HCT116 (cell line): Measurements from ENCODE around the gene MTMR1. TPM values are rescaled to one million over a fixed set of nuclear protein-coding genes. Genes with fewer than 3 reads are reported as not detected.

Source experiments
- ATAC-seq: fragments of 200-7000 bp; cut with Tn5 transposase; 2 replicates; pipeline ENCODE4 v1.9.1; 2020; ENCODE audit warnings: mild to moderate bottlenecking, moderate library complexity
- BruUV-seq: library from RNA; stranded (reverse); fragments of 400-500 nt; replicated peaks from 2 replicates; lab custom pipeline; 2021; lab: Mats Ljungman, UMichigan
- CTCF ChIA-PET: fragments of 300-600 bp; sonication (Branson Sonifier 250); formaldehyde crosslinking; loops from one replicate; lab custom pipeline; 2021; ENCODE audit warnings: antibody characterized with exemption; lab: Charles Lee
- POLR2A ChIA-PET: fragments of 300-600, 350-600 bp; sonication (Branson Sonifier 250); formaldehyde crosslinking; loops from one replicate; lab custom pipeline; 2021; ENCODE audit warnings: antibody characterized with exemption; lab: Charles Lee
- RAD21 ChIA-PET, 2 experiments: fragments of 300-600 bp; sonication (Branson Sonifier 250); formaldehyde crosslinking; loops; one replicate each; lab custom pipeline; 2023; ENCODE audit warnings: low total read pairs in 2 of 2; ENCODE audit not compliant: uncharacterized antibody in 2 of 2, unreplicated experiment in 2 of 2, low non-redundant PET in 1 of 2; lab: Charles Lee
- DNase-seq: peaks from one replicate; pipeline ENCODE4 v3.0.0-alpha.2; 2010; ENCODE audit warnings: low read depth, low spot score
- H2AFZ ChIP-seq: fragments of 200-600 bp; shearing (Covaris generic), sonication (generic); 2 replicates; pipeline ENCODE4 v1.6.1; 2017; ENCODE audit warnings: low read depth, mixed run types, mixed read lengths, antibody characterized with exemption, low read length; ENCODE audit not compliant: poor library complexity, severe bottlenecking
- H3K27ac ChIP-seq: 2 replicates; pipeline ENCODE4 v1.5.1; 2012; ENCODE audit warnings: low read depth, low read length
- H3K27me3 ChIP-seq: fragments of 200-600 bp; sonication (generic); 2 replicates; pipeline ENCODE4 v1.6.1; 2016; ENCODE audit warnings: mixed run types, low read length, mixed read lengths; ENCODE audit not compliant: insufficient read depth
- H3K36me3 ChIP-seq, 2 experiments: fragments of 200-500 bp in 1 of 2; fragments of 200-600 bp in 1 of 2; sonication (Bioruptor generic) in 1 of 2; sonication (generic) in 1 of 2; 2 replicates each; pipeline versions ENCODE4 v1.5.1 to v1.6.1; 2014 to 2016; ENCODE audit warnings: low read length in 2 of 2, inconsistent platforms in 1 of 2, mixed read lengths in 1 of 2, mixed run types in 1 of 2; ENCODE audit not compliant: insufficient read depth in 2 of 2, control insufficient read depth in 1 of 2
- H3K4me1 ChIP-seq, 2 experiments: fragments of 200-600 bp in 1 of 2; sonication (generic) in 1 of 2; 2 replicates each; pipeline versions ENCODE4 v1.5.1 to v1.6.1; 2012 to 2017; ENCODE audit warnings: low read length in 2 of 2, inconsistent platforms in 1 of 2, mild to moderate bottlenecking in 1 of 2, mixed read lengths in 1 of 2, mixed run types in 1 of 2, moderate library complexity in 1 of 2; ENCODE audit not compliant: insufficient read depth in 2 of 2, control insufficient read depth in 1 of 2
- H3K4me2 ChIP-seq: fragments of 200-600 bp; sonication (generic); 2 replicates; pipeline ENCODE4 v1.6.1; 2017; ENCODE audit warnings: mixed run types, low read length, mixed read lengths
- H3K4me3 ChIP-seq, 2 experiments: fragments of 200-600 bp in 1 of 2; sonication (generic) in 1 of 2; replicated peaks in 1 of 2; 2 replicates each; pipeline ENCODE4 v1.5.1; 2011 to 2016; ENCODE audit warnings: low read length in 2 of 2, control low read depth in 1 of 2, low read depth in 1 of 2, mild to moderate bottlenecking in 1 of 2, mixed read lengths in 1 of 2, mixed run types in 1 of 2
- H3K79me2 ChIP-seq: fragments of 200-600 bp; sonication (generic); 2 replicates; pipeline ENCODE4 v1.6.1; 2017; ENCODE audit warnings: mild to moderate bottlenecking, mixed run types, low read length, moderate library complexity, mixed read lengths; ENCODE audit not compliant: insufficient read depth
- H3K9ac ChIP-seq: fragments of 200-600 bp; sonication (generic); 2 replicates; pipeline ENCODE4 v1.6.1; 2016; ENCODE audit warnings: low read length, mixed read lengths
- H3K9me2 ChIP-seq: fragments of 200-600 bp; sonication (generic), shearing (Covaris generic); 2 replicates; pipeline ENCODE4 v1.6.1; 2017; ENCODE audit warnings: mixed run types, mild to moderate bottlenecking, moderate library complexity; ENCODE audit not compliant: insufficient read depth
- H3K9me3 ChIP-seq, 2 experiments: fragments of 200-500 bp in 1 of 2; fragments of 200-600 bp in 1 of 2; sonication (Bioruptor generic) in 1 of 2; sonication (generic) in 1 of 2; 2 replicates each; pipeline ENCODE4 v1.6.1; 2014 to 2017; ENCODE audit warnings: low read length in 2 of 2, mixed read lengths in 2 of 2, inconsistent platforms in 1 of 2, low read depth in 1 of 2, mild to moderate bottlenecking in 1 of 2, mixed run types in 1 of 2, moderate library complexity in 1 of 2; ENCODE audit not compliant: control insufficient read depth in 1 of 2, insufficient read depth in 1 of 2
- H4K20me1 ChIP-seq: fragments of 200-600 bp; sonication (generic), shearing (Covaris generic); 2 replicates; pipeline ENCODE4 v1.6.1; 2017; ENCODE audit warnings: mixed run types, mild to moderate bottlenecking, moderate library complexity; ENCODE audit not compliant: insufficient read depth
- ELF1 ChIP-seq: IDR thresholded peaks from 2 replicates; pipeline ENCODE4 v1.6.1; 2012; ENCODE audit warnings: low read depth, borderline replicate concordance
- EZH2phosphoT487 ChIP-seq: fragments of 200-600 bp; IDR thresholded peaks from 2 replicates; pipeline ENCODE4 v1.6.1; 2018; ENCODE audit warnings: antibody characterized with exemption, borderline replicate concordance
- FOSL1 ChIP-seq: IDR thresholded peaks from 2 replicates; pipeline ENCODE4 v1.6.1; 2012; ENCODE audit warnings: low read depth
- POLR2A ChIP-seq: IDR thresholded peaks from 2 replicates; pipeline ENCODE4 v1.7.0; 2011; ENCODE audit warnings: borderline replicate concordance; ENCODE audit not compliant: insufficient read depth, insufficient read length; ENCODE audit errors: extremely low read depth
- POLR2AphosphoS5 ChIP-seq: IDR thresholded peaks from 2 replicates; pipeline ENCODE4 v1.6.1; 2011; ENCODE audit warnings: mild to moderate bottlenecking, low read depth, low read length, moderate library complexity
- SIN3A ChIP-seq: IDR thresholded peaks from 2 replicates; pipeline ENCODE4 v1.6.1; 2012; ENCODE audit warnings: low read depth
- SRF ChIP-seq: IDR thresholded peaks from 2 replicates; pipeline ENCODE4 v1.6.1; 2012; ENCODE audit warnings: low read depth
- TCF7L2 ChIP-seq: IDR thresholded peaks from 2 replicates; pipeline ENCODE4 v1.7.0; 2011; ENCODE audit warnings: borderline replicate concordance, inconsistent platforms; ENCODE audit not compliant: insufficient read depth, insufficient read length; ENCODE audit errors: extremely low read depth
- ZNF274 ChIP-seq: fragments of 200-500 bp; sonication (Bioruptor generic); IDR thresholded peaks from 2 replicates; pipeline ENCODE4 v1.6.1; 2014; ENCODE audit warnings: mild to moderate bottlenecking, low read depth, low read length, inconsistent platforms
- intact Hi-C: fragments of 100-400 bp; cut with micrococcal nuclease; formaldehyde crosslinking; loops from 2 replicates; pipeline ENCODE4 v1.10.0; 2022
- total RNA-seq: library from RNA; stranded (reverse); gene quantifications from one replicate; pipeline ENCODE4 v1.2.1, GENCODE V29; 2021; ENCODE audit not compliant: unreplicated experiment
- TF ChIP-seq, protein P1 (sequence below): IDR thresholded peaks from 2 replicates; pipeline ENCODE4 v1.6.1; 2011; ENCODE audit warnings: mild to moderate bottlenecking, low read length, moderate library complexity; ENCODE audit not compliant: insufficient replicate concordance; ENCODE audit errors: extremely low read depth
- TF ChIP-seq, protein P2 (sequence below): IDR thresholded peaks from 2 replicates; pipeline ENCODE4 v1.6.1; 2012
- TF ChIP-seq, protein P3 (sequence below), 3 experiments: fragments of 200-600 bp in 1 of 3; sonication (generic) in 1 of 3; IDR thresholded peaks in 2 of 3; conservative IDR thresholded peaks in 1 of 3; 2 replicates each; pipeline ENCODE4 v1.5.1; 2012 to 2017; ENCODE audit warnings: low read depth in 2 of 3, low read length in 2 of 3, antibody characterized with exemption in 1 of 3, borderline replicate concordance in 1 of 3, control low read depth in 1 of 3, mild to moderate bottlenecking in 1 of 3, mixed read lengths in 1 of 3, mixed run types in 1 of 3, moderate library complexity in 1 of 3; ENCODE audit not compliant: insufficient read depth in 1 of 3

MTMR1 gene
- total RNA-seq, 1 experiment from 2014 or later, result 20.0 TPM

DNA sequence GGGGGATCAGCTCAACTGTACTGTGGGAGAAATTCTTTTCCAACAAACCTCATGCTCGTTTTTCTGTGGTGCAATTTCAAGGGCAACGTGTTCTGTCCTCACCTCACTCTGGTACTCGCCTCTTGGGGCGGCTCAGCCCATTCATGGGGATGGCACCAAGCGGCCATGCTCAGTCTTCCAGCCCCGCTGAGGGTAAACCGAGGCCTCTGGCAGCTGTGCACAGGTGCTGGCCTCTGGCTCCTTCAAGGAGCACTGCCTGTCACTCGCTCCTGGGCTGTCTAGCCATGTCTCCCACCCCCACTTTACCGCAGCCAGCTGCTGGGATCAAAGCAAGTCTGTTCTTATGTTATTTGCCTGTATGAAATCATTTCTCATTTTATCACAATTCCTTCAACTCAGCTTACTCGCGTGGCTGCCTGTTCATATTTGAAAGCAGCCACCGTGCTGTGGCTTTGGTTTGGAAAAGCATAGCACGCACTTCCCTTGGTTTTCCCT, 70.2 kb downstream of the MTMR1 start:
- no TSS peak for BruUV-seq
- Histone ChIP-seq H2AFZ (no peak overlapping the region), H3K36me3 (no peaks in the 10 kb centered on the region), H3K9me3 (no peaks in the 10 kb centered on the region), H4K20me1 (no peaks in the 10 kb centered on the region), H3K4me3 (no peak overlapping the region), H3K27ac (no peak overlapping the region), H3K4me2 (no peak overlapping the region), H3K27me3 (no peaks in the 10 kb centered on the region), H3K79me2 (no peaks in the 10 kb centered on the region), H3K9me2 (no peaks in the 10 kb centered on the region), H3K4me1 (no peaks in the 10 kb centered on the region), H3K9ac (no peak overlapping the region)
- DNase-seq (no peak), ATAC-seq (no peak)
- ChIA-PET POLR2A (no interaction called here), RAD21 (no interaction called here), CTCF (interaction anchor here (2.1 kb wide), 1 partner anchor 9 kb away, joined by 7 read pairs; no protein-coding TSS in a partner anchor)
- no peak for TF ChIP-seq POLR2A
- TF ChIP-seq POLR2AphosphoS5, result no peak
- no peak for TF ChIP-seq FOSL1
- TF ChIP-seq ELF1, result no peak
- TF ChIP-seq SRF, result no peak
- TF ChIP-seq, protein P1, sequence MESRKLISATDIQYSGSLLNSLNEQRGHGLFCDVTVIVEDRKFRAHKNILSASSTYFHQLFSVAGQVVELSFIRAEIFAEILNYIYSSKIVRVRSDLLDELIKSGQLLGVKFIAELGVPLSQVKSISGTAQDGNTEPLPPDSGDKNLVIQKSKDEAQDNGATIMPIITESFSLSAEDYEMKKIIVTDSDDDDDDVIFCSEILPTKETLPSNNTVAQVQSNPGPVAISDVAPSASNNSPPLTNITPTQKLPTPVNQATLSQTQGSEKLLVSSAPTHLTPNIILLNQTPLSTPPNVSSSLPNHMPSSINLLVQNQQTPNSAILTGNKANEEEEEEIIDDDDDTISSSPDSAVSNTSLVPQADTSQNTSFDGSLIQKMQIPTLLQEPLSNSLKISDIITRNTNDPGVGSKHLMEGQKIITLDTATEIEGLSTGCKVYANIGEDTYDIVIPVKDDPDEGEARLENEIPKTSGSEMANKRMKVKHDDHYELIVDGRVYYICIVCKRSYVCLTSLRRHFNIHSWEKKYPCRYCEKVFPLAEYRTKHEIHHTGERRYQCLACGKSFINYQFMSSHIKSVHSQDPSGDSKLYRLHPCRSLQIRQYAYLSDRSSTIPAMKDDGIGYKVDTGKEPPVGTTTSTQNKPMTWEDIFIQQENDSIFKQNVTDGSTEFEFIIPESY, result no peak
- TF ChIP-seq TCF7L2, result no peak
- no peak for TF ChIP-seq EZH2phosphoT487
- TF ChIP-seq, protein P2, sequence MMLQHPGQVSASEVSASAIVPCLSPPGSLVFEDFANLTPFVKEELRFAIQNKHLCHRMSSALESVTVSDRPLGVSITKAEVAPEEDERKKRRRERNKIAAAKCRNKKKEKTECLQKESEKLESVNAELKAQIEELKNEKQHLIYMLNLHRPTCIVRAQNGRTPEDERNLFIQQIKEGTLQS, result no peak
- TF ChIP-seq, protein P3, sequence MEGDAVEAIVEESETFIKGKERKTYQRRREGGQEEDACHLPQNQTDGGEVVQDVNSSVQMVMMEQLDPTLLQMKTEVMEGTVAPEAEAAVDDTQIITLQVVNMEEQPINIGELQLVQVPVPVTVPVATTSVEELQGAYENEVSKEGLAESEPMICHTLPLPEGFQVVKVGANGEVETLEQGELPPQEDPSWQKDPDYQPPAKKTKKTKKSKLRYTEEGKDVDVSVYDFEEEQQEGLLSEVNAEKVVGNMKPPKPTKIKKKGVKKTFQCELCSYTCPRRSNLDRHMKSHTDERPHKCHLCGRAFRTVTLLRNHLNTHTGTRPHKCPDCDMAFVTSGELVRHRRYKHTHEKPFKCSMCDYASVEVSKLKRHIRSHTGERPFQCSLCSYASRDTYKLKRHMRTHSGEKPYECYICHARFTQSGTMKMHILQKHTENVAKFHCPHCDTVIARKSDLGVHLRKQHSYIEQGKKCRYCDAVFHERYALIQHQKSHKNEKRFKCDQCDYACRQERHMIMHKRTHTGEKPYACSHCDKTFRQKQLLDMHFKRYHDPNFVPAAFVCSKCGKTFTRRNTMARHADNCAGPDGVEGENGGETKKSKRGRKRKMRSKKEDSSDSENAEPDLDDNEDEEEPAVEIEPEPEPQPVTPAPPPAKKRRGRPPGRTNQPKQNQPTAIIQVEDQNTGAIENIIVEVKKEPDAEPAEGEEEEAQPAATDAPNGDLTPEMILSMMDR (IDR thresholded peaks at IDR 0.05 in 2 of 3, conservative IDR thresholded peaks at IDR 0.05 in 1 of 3; ENCODE audit: borderline replicate concordance in 1 of 3, insufficient read depth in 1 of 3, low read depth in 2 of 3, low read length in 2 of 3), result no peak
- TF ChIP-seq SIN3A, result no peak
- TF ChIP-seq ZNF274, result no peak
- intact Hi-C loops, result no loop called here
